ENCODE results near the gene ARHGEF10L. TPM values are rescaled to one million over a fixed set of nuclear protein-coding genes. Genes with fewer than 3 reads are reported as not detected.

ARHGEF10L gene
- total and polyA plus RNA-seq, 5 experiments from 2014 or later: 0.27 to 0.34 TPM; not detected in 3

DNA sequence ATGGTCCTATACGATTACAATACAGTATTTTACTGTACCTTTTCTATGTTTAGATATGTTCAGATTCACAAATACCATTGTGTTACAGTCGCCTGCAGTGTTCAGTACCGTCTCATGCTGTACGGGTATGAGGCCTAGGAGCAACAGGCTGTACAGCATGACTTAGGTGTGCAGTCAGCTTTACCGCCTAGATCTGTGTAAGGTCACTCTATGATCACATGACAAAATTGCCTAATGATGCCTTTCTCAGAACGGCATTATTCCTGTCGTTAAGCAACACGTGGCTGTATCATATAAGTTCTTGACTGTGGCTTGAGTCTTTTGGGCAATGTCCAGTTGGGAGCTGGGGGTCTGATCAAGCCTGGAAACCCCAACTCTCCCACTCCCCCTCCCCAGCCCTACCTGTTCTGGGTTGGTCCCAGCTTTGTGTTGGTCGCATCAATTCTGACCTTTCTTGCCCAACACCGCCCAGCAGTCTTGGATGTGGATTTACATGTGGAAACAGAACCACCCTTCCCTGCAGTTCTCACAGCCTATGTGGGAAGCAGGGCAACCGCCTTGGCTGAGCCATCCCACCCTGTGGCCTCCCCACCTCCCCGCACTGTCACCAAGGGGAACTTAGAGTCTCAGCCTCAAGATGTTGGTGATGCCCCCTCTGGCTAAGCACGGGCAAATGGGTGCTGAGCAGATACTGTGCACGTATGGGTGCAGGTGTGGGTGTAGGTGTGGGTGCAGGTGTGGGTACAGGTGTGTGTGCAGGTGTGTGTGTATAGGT, 135.4 kb downstream of the ARHGEF10L start:
- H3K4me3 Mint-ChIP-seq: no peak overlapping the region
- ATAC-seq: no peak
- DNase-seq: no peak
- no peaks in the 10 kb centered on the region for H3K9me3 Mint-ChIP-seq
- H3K4me1 Mint-ChIP-seq: peaks cover 0 to 3% (median 0%) of the 10 kb centered on the region in 4 donors
- H3K36me3 Mint-ChIP-seq: no peaks in the 10 kb centered on the region
- peaks cover 0 to 19% (median 4%) of the 10 kb centered on the region in 5 donors for H3K27me3 Mint-ChIP-seq
- no peak overlapping the region for H3K27ac Mint-ChIP-seq
- POLR2A ChIA-PET: no interaction called here

DNA sequence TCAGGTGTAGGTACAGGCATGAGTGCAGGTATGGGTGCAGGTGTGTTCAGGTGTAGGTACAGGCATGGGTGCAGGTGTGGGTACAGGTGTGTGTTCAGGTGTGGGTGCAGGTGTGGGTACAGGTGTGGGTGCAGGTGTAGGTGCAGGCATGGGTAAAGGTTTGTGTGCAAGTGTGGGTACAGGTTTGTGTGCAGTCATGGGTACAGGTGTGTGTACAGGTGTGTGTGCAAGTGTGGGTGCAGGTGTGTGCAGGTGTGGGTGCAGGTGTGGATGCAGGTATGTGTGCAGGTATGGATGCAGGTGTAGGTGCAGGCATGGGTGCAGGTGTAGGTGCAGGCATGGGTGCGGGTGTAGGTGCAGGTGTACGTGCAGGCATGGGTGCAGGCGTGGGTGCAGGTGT, 136.2 kb downstream of the ARHGEF10L start:
- no peak for ATAC-seq
- POLR2A ChIA-PET: no interaction called here
- Mint-ChIP-seq H3K4me1 (peaks cover 0 to 3% (median 0%) of the 10 kb centered on the region in 4 donors), H3K36me3 (no peaks in the 10 kb centered on the region), H3K4me3 (no peak overlapping the region), H3K27ac (no peak overlapping the region), H3K9me3 (no peaks in the 10 kb centered on the region), H3K27me3 (peaks cover 0 to 19% (median 4%) of the 10 kb centered on the region in 5 donors)
- DNase-seq: no peak

DNA sequence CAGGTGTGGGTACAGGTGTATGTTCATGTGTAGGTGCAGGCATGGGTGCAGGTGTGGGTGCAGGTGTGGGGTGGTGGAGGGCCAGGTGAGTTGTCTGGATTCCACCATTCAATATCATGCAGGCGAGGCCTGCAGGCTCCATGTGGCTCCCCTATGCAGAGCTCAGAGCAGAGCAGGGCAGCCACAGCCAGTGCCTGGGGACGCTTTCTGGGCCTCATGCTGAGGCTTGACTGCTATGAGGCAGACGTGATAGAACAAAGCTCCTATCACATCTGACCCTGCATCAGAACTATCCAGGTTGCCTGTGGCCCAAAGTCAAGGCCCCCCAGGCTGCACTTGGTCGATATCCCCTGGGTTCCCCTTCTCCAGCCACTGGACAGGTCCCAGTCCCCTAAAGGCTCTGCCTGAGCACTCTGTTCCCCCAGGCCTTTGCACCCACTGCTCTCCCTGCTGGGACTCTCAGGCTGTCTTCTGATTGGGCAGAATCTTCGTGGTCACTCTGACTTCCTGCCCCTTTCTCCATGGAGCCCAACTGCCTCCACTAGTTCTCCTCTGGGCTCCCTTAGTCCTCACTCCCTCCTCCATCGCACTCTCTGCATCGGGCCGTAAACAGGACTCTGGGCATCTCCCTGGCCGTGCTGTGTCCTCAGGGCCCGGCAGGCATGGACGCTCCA, 137.0 kb downstream of the ARHGEF10L start:
- H3K4me3 Mint-ChIP-seq: no peak overlapping the region
- H3K27me3 Mint-ChIP-seq: peaks cover 0 to 19% (median 4%) of the 10 kb centered on the region in 5 donors
- no peak for DNase-seq
- H3K9me3 Mint-ChIP-seq: no peaks in the 10 kb centered on the region
- peaks cover 0 to 3% (median 0%) of the 10 kb centered on the region in 4 donors for H3K4me1 Mint-ChIP-seq
- POLR2A ChIA-PET: no interaction called here
- H3K36me3 Mint-ChIP-seq: no peaks in the 10 kb centered on the region
- no peak overlapping the region for H3K27ac Mint-ChIP-seq
- no peak for ATAC-seq

DNA sequence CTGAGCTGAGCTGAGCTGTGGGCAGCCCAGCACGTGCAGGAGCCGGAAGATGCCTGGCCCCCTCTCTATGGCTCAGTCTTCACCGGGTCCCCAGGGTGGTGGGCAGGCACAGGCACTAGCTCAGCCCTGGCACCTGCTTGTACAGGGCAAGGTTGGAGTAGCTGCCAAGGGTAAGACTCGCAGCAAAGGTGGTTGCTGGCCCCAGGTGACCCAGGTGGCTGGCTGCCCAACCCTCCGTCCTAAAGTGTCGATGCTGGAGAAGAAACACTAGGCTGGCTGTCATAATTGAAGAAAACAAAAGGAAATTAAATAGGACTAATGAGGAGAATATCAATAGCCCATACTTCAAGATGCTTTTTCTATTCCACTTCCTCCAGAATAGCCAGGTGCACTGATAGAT, 138.5 kb downstream of the ARHGEF10L start:
- POLR2A ChIA-PET: no interaction called here
- Mint-ChIP-seq H3K4me3 (no peak overlapping the region), H3K27me3 (peaks cover 0 to 25% (median 4%) of the 10 kb centered on the region in 5 donors), H3K27ac (no peak overlapping the region), H3K36me3 (no peaks in the 10 kb centered on the region), H3K9me3 (no peaks in the 10 kb centered on the region), H3K4me1 (peaks cover 0 to 3% (median 0%) of the 10 kb centered on the region in 4 donors)
- DNase-seq (no peak), ATAC-seq (no peak)

DNA sequence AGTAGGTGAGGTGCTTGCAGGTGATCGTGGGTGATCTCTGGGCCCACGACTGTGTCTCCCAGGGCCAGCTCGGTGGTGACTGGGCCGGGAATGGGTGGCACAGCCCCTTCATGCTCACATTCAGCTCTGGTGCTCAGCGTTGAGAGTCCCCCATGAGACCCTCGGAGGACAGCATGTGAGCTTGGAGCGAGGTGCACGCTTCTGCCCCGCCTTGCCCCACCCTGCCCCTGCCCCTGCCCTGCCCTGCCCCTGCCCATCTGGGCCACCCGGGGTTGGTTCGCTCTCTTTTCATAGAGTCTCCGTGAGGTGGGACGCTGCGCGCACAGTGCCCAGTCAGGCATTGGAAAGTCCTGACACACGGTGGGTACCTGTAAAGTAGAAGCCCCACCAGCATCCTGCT, 140.4 kb downstream of the ARHGEF10L start:
- Mint-ChIP-seq H3K27ac (no peak overlapping the region), H3K9me3 (no peaks in the 10 kb centered on the region), H3K36me3 (no peaks in the 10 kb centered on the region), H3K4me3 (no peak overlapping the region), H3K4me1 (peaks cover 0 to 3% (median 0%) of the 10 kb centered on the region in 4 donors), H3K27me3 (peaks cover 0 to 24% (median 12%) of the 10 kb centered on the region in 5 donors)
- POLR2A ChIA-PET: no interaction called here
- ATAC-seq (no peak), DNase-seq (no peak)

DNA sequence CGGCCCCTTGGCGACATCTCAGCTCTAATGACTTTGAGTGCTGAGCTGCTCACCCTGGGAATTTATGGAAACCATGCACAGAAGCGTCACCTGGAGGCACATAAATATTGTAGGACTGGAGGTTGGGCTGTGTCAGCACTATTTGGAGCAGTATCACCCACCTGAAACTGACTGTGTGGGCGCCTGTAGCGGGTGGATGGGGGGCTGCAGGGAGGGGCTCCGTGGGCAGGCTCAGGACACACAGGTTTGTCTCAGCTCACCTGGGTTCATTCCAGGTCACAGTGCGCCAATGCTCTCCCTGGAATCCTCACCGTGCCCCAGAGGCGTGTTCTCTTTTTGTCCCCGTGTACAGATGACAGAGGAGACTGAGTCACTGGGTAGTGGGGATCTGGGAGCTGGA, 140.8 kb downstream of the ARHGEF10L start:
- POLR2A ChIA-PET: no interaction called here
- no peaks in the 10 kb centered on the region for H3K9me3 Mint-ChIP-seq
- peaks cover 0 to 3% (median 0%) of the 10 kb centered on the region in 4 donors for H3K4me1 Mint-ChIP-seq
- no peak for ATAC-seq
- peaks cover 1 to 25% (median 15%) of the 10 kb centered on the region in 5 donors for H3K27me3 Mint-ChIP-seq
- DNase-seq: no peak
- no peaks in the 10 kb centered on the region for H3K36me3 Mint-ChIP-seq
- no peak overlapping the region for H3K27ac Mint-ChIP-seq
- H3K4me3 Mint-ChIP-seq: no peak overlapping the region

DNA sequence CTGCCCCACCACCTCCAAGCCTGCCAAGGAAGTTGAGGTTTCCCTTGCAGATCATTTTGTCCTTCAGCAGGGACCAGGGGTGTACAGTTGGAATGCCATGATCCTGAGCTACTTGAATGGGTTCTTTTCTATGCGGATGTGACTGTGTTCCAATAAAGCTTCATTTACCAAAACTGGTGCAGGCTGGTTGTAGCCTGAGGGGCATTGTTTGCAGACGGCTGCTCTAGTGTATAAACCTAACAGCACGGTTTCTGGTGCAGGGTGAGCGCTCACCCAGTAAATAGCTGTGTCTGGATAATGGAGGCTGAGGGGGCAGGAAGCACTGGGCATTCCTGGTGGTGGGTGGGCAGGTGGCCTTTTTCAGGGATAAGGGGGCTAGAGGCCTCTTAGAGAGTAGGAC, 142.9 kb downstream of the ARHGEF10L start:
- Mint-ChIP-seq H3K9me3 (no peaks in the 10 kb centered on the region), H3K27ac (no peak overlapping the region), H3K4me3 (no peak overlapping the region), H3K27me3 (peaks cover 2 to 25% (median 16%) of the 10 kb centered on the region in 5 donors), H3K4me1 (peaks cover 0 to under 1% (median 0%) of the 10 kb centered on the region in 4 donors), H3K36me3 (no peaks in the 10 kb centered on the region)
- ATAC-seq (no peak), DNase-seq (no peak)
- POLR2A ChIA-PET: no interaction called here

DNA sequence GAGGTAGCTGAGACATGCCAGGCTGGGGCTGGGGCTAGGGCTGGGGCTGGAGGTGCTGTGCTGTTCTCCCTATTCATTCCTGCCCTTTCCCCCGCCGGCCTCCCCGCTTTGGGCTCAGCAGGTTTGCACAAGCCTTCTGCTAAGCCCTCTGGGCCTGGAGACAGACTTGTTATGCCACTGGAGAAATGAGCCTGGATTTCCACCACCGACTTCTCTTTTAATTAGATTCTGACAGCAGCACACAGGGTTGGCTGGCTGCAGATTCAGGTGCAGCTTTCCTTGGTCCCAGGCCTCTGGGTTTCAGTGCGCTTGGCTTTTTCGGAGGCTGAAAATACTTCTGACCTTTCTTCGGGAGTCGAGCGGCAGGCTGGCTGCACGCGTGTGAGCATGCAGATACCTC, 144.1 kb downstream of the ARHGEF10L start:
- DNase-seq (no peak), ATAC-seq (no peak)
- Mint-ChIP-seq H3K27ac (no peak overlapping the region), H3K36me3 (no peaks in the 10 kb centered on the region), H3K9me3 (no peaks in the 10 kb centered on the region), H3K4me1 (no peaks in the 10 kb centered on the region), H3K4me3 (no peak overlapping the region), H3K27me3 (peaks cover 2 to 25% (median 15%) of the 10 kb centered on the region in 5 donors)
- POLR2A ChIA-PET: no interaction called here

DNA sequence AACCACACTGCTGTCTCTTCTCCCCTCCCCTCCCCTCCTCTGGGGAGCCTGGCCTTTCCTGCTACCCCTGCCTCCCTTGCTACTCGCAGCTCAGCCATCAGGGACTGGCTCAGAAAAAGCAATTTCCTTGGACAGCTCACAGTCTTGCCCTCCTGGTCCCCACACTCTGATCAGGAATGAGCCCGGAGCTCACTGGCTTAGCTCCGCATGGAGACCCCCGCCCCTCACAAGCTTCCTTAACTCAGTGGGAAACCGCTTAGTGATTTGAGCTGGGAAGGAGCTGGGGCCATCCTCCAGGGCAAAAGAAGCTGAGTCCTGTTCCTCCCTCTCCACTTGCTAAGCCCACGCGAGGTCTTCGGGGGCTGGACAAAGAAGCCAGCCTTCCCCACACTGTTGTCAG, 145.3 kb downstream of the ARHGEF10L start:
- Mint-ChIP-seq H3K4me3 (no peak overlapping the region), H3K4me1 (no peaks in the 10 kb centered on the region), H3K27ac (no peak overlapping the region), H3K36me3 (no peaks in the 10 kb centered on the region), H3K9me3 (no peaks in the 10 kb centered on the region), H3K27me3 (peaks cover 0 to 25% (median 15%) of the 10 kb centered on the region in 5 donors)
- POLR2A ChIA-PET: no interaction called here
- ATAC-seq (no peak), DNase-seq (no peak)

DNA sequence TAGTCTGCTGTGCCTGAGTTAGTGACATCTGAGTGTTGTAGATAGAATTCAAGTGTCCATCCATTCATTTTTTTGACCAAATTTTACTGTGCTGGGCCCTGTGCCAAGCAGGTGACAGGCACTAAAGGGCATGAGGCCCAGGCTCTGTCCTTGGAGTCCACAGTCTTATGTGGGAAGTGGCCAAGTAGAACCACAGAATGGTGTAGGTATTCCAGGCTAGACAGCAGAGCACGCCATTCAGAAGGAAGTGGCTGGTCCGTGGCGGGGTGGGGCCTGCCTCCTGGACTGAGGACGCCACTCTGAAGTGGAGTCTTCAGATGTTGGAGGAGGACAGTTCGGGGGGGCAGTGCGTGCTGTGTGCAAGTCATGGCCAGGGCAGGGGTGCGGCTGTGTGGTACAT, 146.8 kb downstream of the ARHGEF10L start:
- Mint-ChIP-seq H3K4me1 (no peaks in the 10 kb centered on the region), H3K27me3 (peaks cover 0 to 25% (median 15%) of the 10 kb centered on the region in 5 donors), H3K4me3 (no peak overlapping the region), H3K9me3 (no peaks in the 10 kb centered on the region), H3K36me3 (no peaks in the 10 kb centered on the region), H3K27ac (no peak overlapping the region)
- POLR2A ChIA-PET: no interaction called here
- DNase-seq (no peak), ATAC-seq (no peak)

DNA sequence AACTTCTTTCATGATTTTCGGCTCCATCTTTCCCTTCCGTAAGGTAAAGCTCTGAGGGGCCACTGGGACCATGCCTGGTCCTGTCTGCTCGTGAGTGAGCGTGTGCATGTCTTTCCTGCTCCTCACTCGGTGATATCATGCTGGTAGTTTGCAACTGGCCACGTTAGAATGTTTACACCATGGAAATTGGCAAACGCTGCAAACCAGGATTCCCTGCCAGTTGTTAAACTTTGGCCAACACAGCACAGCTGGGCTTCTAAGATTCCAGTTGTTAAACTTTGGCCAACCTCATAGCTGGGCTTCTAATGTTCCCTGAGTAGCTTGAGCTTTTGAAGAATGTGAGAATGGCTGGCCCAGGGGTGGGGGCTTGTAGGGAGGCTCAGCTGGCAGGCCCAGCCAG, 147.6 kb downstream of the ARHGEF10L start:
- no peak overlapping the region for H3K4me3 Mint-ChIP-seq
- POLR2A ChIA-PET: no interaction called here
- H3K27me3 Mint-ChIP-seq: peaks cover 1 to 25% (median 12%) of the 10 kb centered on the region in 5 donors
- no peaks in the 10 kb centered on the region for H3K9me3 Mint-ChIP-seq
- no peaks in the 10 kb centered on the region for H3K36me3 Mint-ChIP-seq
- ATAC-seq (no peak), DNase-seq (no peak)
- H3K4me1 Mint-ChIP-seq: no peaks in the 10 kb centered on the region
- H3K27ac Mint-ChIP-seq: no peak overlapping the region

DNA sequence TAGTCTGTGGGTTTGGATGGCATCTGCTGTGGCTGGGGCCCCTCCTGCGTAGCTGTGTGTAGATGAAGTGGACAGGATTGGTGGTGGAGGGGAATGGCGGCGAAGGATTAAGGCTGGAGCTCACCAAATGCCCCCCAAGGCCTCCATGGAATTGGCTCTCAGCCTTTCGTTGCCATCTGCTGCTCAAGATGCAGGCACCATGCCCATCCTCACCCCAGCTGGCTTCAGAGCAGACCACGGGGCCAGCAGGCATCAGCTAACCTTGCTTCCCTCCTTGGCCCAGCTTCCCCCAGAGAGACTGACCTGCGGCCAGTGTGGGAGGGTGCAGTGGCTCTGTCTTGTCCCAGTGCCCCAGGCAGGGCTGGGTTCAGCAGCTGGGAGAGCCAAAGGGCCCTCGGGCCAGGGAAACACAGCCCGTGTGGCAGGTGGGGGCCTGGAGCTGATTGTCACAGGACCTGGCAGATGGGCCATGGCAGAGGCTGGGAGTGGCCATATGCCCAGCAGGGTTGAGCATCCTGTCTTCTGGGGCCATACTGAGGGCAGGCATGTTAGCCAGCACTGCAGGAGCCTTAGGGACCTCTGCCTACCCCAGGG, 148.8 kb downstream of the ARHGEF10L start:
- Mint-ChIP-seq H3K27ac (no peak overlapping the region), H3K4me1 (no peaks in the 10 kb centered on the region), H3K4me3 (no peak overlapping the region), H3K27me3 (peaks cover 6 to 36% (median 16%) of the 10 kb centered on the region in 5 donors), H3K36me3 (no peaks in the 10 kb centered on the region), H3K9me3 (no peaks in the 10 kb centered on the region)
- ATAC-seq (no peak), DNase-seq (no peak)
- POLR2A ChIA-PET: no interaction called here

DNA sequence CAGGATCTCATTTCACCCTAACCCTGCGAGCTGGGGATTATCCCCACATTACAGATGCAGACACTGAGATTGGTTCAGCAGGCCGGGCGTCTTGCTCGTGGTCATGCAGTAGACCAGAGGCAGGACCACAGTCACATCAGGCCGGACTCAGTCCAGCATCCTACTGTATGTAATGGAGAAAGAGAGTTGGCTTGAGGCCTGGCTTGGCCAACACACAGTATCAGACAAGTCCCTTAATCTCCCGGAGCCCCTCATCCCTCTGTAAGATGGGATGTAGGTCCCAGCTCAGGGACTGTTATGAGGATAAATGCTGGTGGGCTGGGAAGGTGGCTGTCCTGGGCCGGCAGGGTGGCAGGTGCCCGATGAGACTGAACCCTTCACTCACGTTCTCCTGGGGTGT, 149.5 kb downstream of the ARHGEF10L start:
- ATAC-seq: no peak
- POLR2A ChIA-PET: no interaction called here
- H3K27ac Mint-ChIP-seq: no peak overlapping the region
- H3K9me3 Mint-ChIP-seq: no peaks in the 10 kb centered on the region
- H3K4me3 Mint-ChIP-seq: no peak overlapping the region
- H3K36me3 Mint-ChIP-seq: no peaks in the 10 kb centered on the region
- DNase-seq: no peak
- H3K27me3 Mint-ChIP-seq: peaks cover 8 to 36% (median 17%) of the 10 kb centered on the region in 5 donors
- no peaks in the 10 kb centered on the region for H3K4me1 Mint-ChIP-seq
